MCF 10A (cell line): Measurements from ENCODE around the gene FBXO36. TPM values are rescaled to one million over a fixed set of nuclear protein-coding genes. Genes with fewer than 3 reads are reported as not detected.

ENCODE experiments used
- BruUV-seq: library from RNA; stranded (reverse); fragments of 400-500 nt; replicated peaks from 2 replicates; lab custom pipeline; 2021; lab: Mats Ljungman, UMichigan
- CTCF ChIA-PET: fragments of 300-600 bp; sonication (Branson Sonifier 250); formaldehyde crosslinking; extraction: SDS; loops from one replicate; lab custom pipeline; 2021; ENCODE audit warnings: antibody characterized with exemption, inconsistent platforms; lab: Yijun Ruan, JAX
- POLR2A ChIA-PET: fragments of 300-600, 350-650 bp; sonication (Branson Sonifier 250); formaldehyde crosslinking; extraction: SDS; loops from one replicate; lab custom pipeline; 2020; ENCODE audit warnings: antibody characterized with exemption, inconsistent platforms; lab: Yijun Ruan, JAX
- DNase-seq: peaks from one replicate; pipeline ENCODE4 v3.0.0-alpha.2; 2018; ENCODE audit not compliant: unreplicated experiment
- H3K27ac Mint-ChIP-seq: one replicate; pipeline ENCODE4 v1.8.0; 2022; ENCODE audit warnings: mild to moderate bottlenecking, low read depth, mixed read lengths; ENCODE audit not compliant: unreplicated experiment
- H3K27me3 Mint-ChIP-seq: one replicate; pipeline ENCODE4 v1.8.0; 2022; ENCODE audit warnings: mixed read lengths; ENCODE audit not compliant: insufficient read depth, unreplicated experiment
- H3K36me3 Mint-ChIP-seq: one replicate; pipeline ENCODE4 v1.8.0; 2022; ENCODE audit warnings: mild to moderate bottlenecking, moderate library complexity, mixed read lengths; ENCODE audit not compliant: insufficient read depth, unreplicated experiment
- H3K4me1 Mint-ChIP-seq: one replicate; pipeline ENCODE4 v1.8.0; 2022; ENCODE audit warnings: mixed read lengths; ENCODE audit not compliant: insufficient read depth, unreplicated experiment
- H3K4me3 Mint-ChIP-seq: one replicate; pipeline ENCODE4 v1.8.0; 2022; ENCODE audit warnings: mild to moderate bottlenecking, moderate library complexity, mixed read lengths; ENCODE audit not compliant: unreplicated experiment
- H3K9me3 Mint-ChIP-seq: one replicate; pipeline ENCODE4 v1.8.0; 2022; ENCODE audit warnings: mixed read lengths; ENCODE audit not compliant: unreplicated experiment
- CTCF ChIP-seq: fragments of 200-600 bp; IDR thresholded peaks from one replicate; pipeline ENCODE4 v1.8.0; 2022; ENCODE audit warnings: antibody characterized with exemption, mild to moderate bottlenecking; ENCODE audit not compliant: unreplicated experiment
- intact Hi-C: fragments of 100-400 bp; cut with micrococcal nuclease; formaldehyde crosslinking; loops from 2 replicates; pipeline ENCODE4 v1.14.1; 2022
- total RNA-seq: library from RNA; stranded (reverse); gene quantifications from 2 replicates; pipeline ENCODE4 v1.2.3, GENCODE V29; 2022

Gene FBXO36
- total RNA-seq, 1 experiment from 2014 or later: 2.2 TPM

- H3K9me3 Mint-ChIP-seq: no peaks in the 10 kb centered on the region
- no peak for DNase-seq
- CTCF ChIA-PET: interaction anchor here (0.5 to 5.3 kb wide), 19 partner anchors 8 to 604 kb away, joined by 3 to 54 read pairs (median 4); partner anchors contain the start of gene SLC16A14
- intact Hi-C loops: loop anchor here (1.0 to 2.0 kb wide), 5 partner anchors 60 to 790 kb away; partner anchors contain the start of genes SLC16A14 and SP100
- H3K27me3 Mint-ChIP-seq: no peaks in the 10 kb centered on the region
- H3K4me3 Mint-ChIP-seq: no peak overlapping the region
- H3K27ac Mint-ChIP-seq: no peak overlapping the region
- peaks cover 5% of the 10 kb centered on the region for H3K4me1 Mint-ChIP-seq
- POLR2A ChIA-PET: interaction anchor here (0.6 to 1.4 kb wide), 4 partner anchors 63 to 705 kb away, joined by 3 read pairs; no protein-coding TSS in a partner anchor
- BruUV-seq: no TSS peak
- no peaks in the 10 kb centered on the region for H3K36me3 Mint-ChIP-seq
- TF ChIP-seq CTCF: no peak
Measured at GRCh38 chr2:230008708-230009066, 86.4 kb downstream of the FBXO36 start.

GRCh38 chr2:230010501-230010900, 88.2 kb downstream of the FBXO36 start:
- Mint-ChIP-seq H3K27ac (no peak overlapping the region), H3K36me3 (no peaks in the 10 kb centered on the region), H3K4me3 (no peak overlapping the region), H3K27me3 (no peaks in the 10 kb centered on the region), H3K9me3 (no peaks in the 10 kb centered on the region), H3K4me1 (no peaks in the 10 kb centered on the region)
- intact Hi-C loops: no loop called here
- no peak for DNase-seq
- ChIA-PET POLR2A (no interaction called here), CTCF (no interaction called here)
- no peak for TF ChIP-seq CTCF
- no TSS peak for BruUV-seq

- H3K36me3 Mint-ChIP-seq: no peaks in the 10 kb centered on the region
- intact Hi-C loops: no loop called here
- no TSS peak for BruUV-seq
- POLR2A ChIA-PET: interaction anchor here (1.1 kb wide), 1 partner anchor 405 kb away, joined by 3 read pairs; no protein-coding TSS in a partner anchor
- H3K27me3 Mint-ChIP-seq: no peaks in the 10 kb centered on the region
- CTCF ChIA-PET: interaction anchor here (0.7 to 1.7 kb wide), 3 partner anchors 599 to 787 kb away, joined by 3 to 5 read pairs (median 3); partner anchors contain the start of gene CAB39
- no peaks in the 10 kb centered on the region for H3K4me1 Mint-ChIP-seq
- H3K27ac Mint-ChIP-seq: no peak overlapping the region
- H3K9me3 Mint-ChIP-seq: peaks cover 7% of the 10 kb centered on the region
- no peak for TF ChIP-seq CTCF
- H3K4me3 Mint-ChIP-seq: no peak overlapping the region
- no peak for DNase-seq
Measured at GRCh38 chr2:230011617-230012016, 89.3 kb downstream of the FBXO36 start.

- Mint-ChIP-seq H3K9me3 (peaks cover 7% of the 10 kb centered on the region), H3K4me1 (no peaks in the 10 kb centered on the region), H3K36me3 (no peaks in the 10 kb centered on the region), H3K4me3 (no peak overlapping the region), H3K27ac (no peak overlapping the region), H3K27me3 (no peaks in the 10 kb centered on the region)
- POLR2A ChIA-PET: interaction anchor here (0.5 to 1.1 kb wide), 3 partner anchors 12 to 404 kb away, joined by 3 read pairs; no protein-coding TSS in a partner anchor
- no peak for TF ChIP-seq CTCF
- CTCF ChIA-PET: interaction anchor here (0.6 to 1.7 kb wide), 10 partner anchors 40 to 1150 kb away, joined by 3 to 6 read pairs (median 3); partner anchors contain the start of gene CAB39
- no TSS peak for BruUV-seq
- no peak for DNase-seq
- intact Hi-C loops: no loop called here
Measured at GRCh38 chr2:230012267-230012884, 90.1 kb downstream of the FBXO36 start.
